HEK293 (cell line): ENCODE measurements around the gene MPV17.

Experiments used
- CTCF ChIA-PET: fragments of 350-600 bp; formaldehyde crosslinking; extraction: SDS; loops from one replicate; lab custom pipeline; 2021; ENCODE audit warnings: antibody characterized with exemption; lab: Yijun Ruan, JAX
- POLR2A ChIA-PET: fragments of 300-600 bp; formaldehyde crosslinking; extraction: SDS; loops from one replicate; lab custom pipeline; 2020; ENCODE audit warnings: antibody characterized with exemption, inconsistent platforms; lab: Yijun Ruan, JAX
- H3K27ac ChIP-seq: fragments of 200-500 bp; sonication (Bioruptor generic); 2 replicates; pipeline ENCODE4 v1.5.1; 2014; ENCODE audit warnings: low read depth, low read length, control low read depth, inconsistent platforms; ENCODE audit errors: extremely low read depth
- H3K36me3 ChIP-seq, 2 experiments: fragments of 200-500 bp in 1 of 2; sonication (Bioruptor generic) in 1 of 2; 1 replicate in 1 of 2; 2 replicates in 1 of 2; pipeline ENCODE4 v1.5.1; 2014 to 2017; ENCODE audit warnings: inconsistent platforms in 2 of 2, low read length in 2 of 2; ENCODE audit not compliant: control insufficient read depth in 2 of 2, insufficient read depth in 1 of 2
- H3K4me1 ChIP-seq: fragments of 200-500 bp; sonication (Bioruptor generic); 2 replicates; pipeline ENCODE4 v1.5.1; 2014; ENCODE audit warnings: mild to moderate bottlenecking, low read length, inconsistent platforms; ENCODE audit not compliant: control insufficient read depth, insufficient read depth
- H3K4me3 ChIP-seq: 2 replicates; pipeline ENCODE4 v1.5.1; 2011; ENCODE audit warnings: low read depth, mild to moderate bottlenecking, control low read depth, low read length, moderate library complexity
- H3K9me3 ChIP-seq: fragments of 200-500 bp; sonication (Bioruptor generic); 2 replicates; pipeline ENCODE4 v1.5.1; 2014; ENCODE audit warnings: low read depth, low read length, inconsistent platforms; ENCODE audit not compliant: control insufficient read depth, insufficient read depth
- BCL6B ChIP-seq: fragments of 450-650 bp; formaldehyde crosslinking; IDR thresholded peaks from 2 replicates; pipeline ENCODE4 v1.5.1; 2017; ENCODE audit warnings: missing biosample characterization, missing genetic modification characterization
- GLIS1 ChIP-seq: fragments of 450-650 bp; formaldehyde crosslinking; IDR thresholded peaks from 2 replicates; pipeline ENCODE4 v1.5.1; 2016; ENCODE audit warnings: missing biosample characterization, missing genetic modification characterization
- KLF1 ChIP-seq: fragments of 450-650 bp; formaldehyde crosslinking; IDR thresholded peaks from 2 replicates; pipeline ENCODE4 v1.5.1; 2016; ENCODE audit warnings: missing biosample characterization, missing genetic modification characterization
- KLF9 ChIP-seq: fragments of 450-650 bp; formaldehyde crosslinking; IDR thresholded peaks from 2 replicates; pipeline ENCODE4 v1.5.1; 2016; ENCODE audit warnings: missing biosample characterization, missing genetic modification characterization, low read depth
- PATZ1 ChIP-seq: fragments of 450-650 bp; formaldehyde crosslinking; IDR thresholded peaks from 2 replicates; pipeline ENCODE4 v1.5.1; 2016; ENCODE audit warnings: missing biosample characterization, missing genetic modification characterization
- PBX3 ChIP-seq: sonication (generic); formaldehyde crosslinking; IDR thresholded peaks from 2 replicates; pipeline ENCODE4 v1.8.1; 2022; ENCODE audit warnings: mild to moderate bottlenecking, moderate library complexity, missing genetic modification reagents
- REST ChIP-seq: fragments of 450-650 bp; formaldehyde crosslinking; IDR thresholded peaks from 2 replicates; pipeline ENCODE4 v1.5.1; 2016; ENCODE audit warnings: missing biosample characterization, missing genetic modification characterization
- SP2 ChIP-seq: fragments of 450-650 bp; formaldehyde crosslinking; IDR thresholded peaks from 2 replicates; pipeline ENCODE4 v1.5.1; 2016; ENCODE audit warnings: missing biosample characterization, missing genetic modification characterization
- YY1 ChIP-seq: fragments of 450-650 bp; formaldehyde crosslinking; IDR thresholded peaks from 2 replicates; pipeline ENCODE4 v1.5.1; 2018; ENCODE audit warnings: missing biosample characterization, missing genetic modification characterization
- ZBTB10 ChIP-seq: fragments of 450-650 bp; formaldehyde crosslinking; IDR thresholded peaks from 2 replicates; pipeline ENCODE4 v1.5.1; 2016; ENCODE audit warnings: missing biosample characterization, missing genetic modification characterization
- ZBTB17 ChIP-seq: fragments of 450-650 bp; formaldehyde crosslinking; IDR thresholded peaks from 2 replicates; pipeline ENCODE4 v1.5.1; 2016; ENCODE audit warnings: missing biosample characterization, missing genetic modification characterization
- ZBTB20 ChIP-seq: fragments of 450-650 bp; formaldehyde crosslinking; IDR thresholded peaks from 2 replicates; pipeline ENCODE4 v1.5.1; 2016; ENCODE audit warnings: missing biosample characterization, missing genetic modification characterization
- ZBTB44 ChIP-seq: fragments of 450-650 bp; IDR thresholded peaks from 2 replicates; pipeline ENCODE4 v1.5.1; 2018; ENCODE audit warnings: missing biosample characterization, mild to moderate bottlenecking, missing genetic modification characterization
- ZBTB48 ChIP-seq: fragments of 450-650 bp; formaldehyde crosslinking; IDR thresholded peaks from 2 replicates; pipeline ENCODE4 v1.5.1; 2016; ENCODE audit warnings: missing biosample characterization, missing genetic modification characterization
- ZBTB6 ChIP-seq: fragments of 450-650 bp; formaldehyde crosslinking; IDR thresholded peaks from 2 replicates; pipeline ENCODE4 v1.5.1; 2017; ENCODE audit warnings: missing biosample characterization, missing genetic modification characterization
- ZBTB8A ChIP-seq: fragments of 450-650 bp; formaldehyde crosslinking; IDR thresholded peaks from 2 replicates; pipeline ENCODE4 v1.5.1; 2016; ENCODE audit warnings: missing biosample characterization, missing genetic modification characterization
- ZEB2 ChIP-seq: fragments of 450-650 bp; formaldehyde crosslinking; IDR thresholded peaks from 2 replicates; pipeline ENCODE4 v1.5.1; 2016; ENCODE audit warnings: missing biosample characterization, missing genetic modification characterization
- ZFHX2 ChIP-seq: fragments of 450-650 bp; formaldehyde crosslinking; conservative IDR thresholded peaks from 2 replicates; pipeline ENCODE4 v1.5.1; 2016; ENCODE audit warnings: missing biosample characterization, missing genetic modification characterization
- ZNF248 ChIP-seq: fragments of 450-650 bp; formaldehyde crosslinking; IDR thresholded peaks from 2 replicates; pipeline ENCODE4 v1.5.1; 2017; ENCODE audit warnings: missing biosample characterization, missing genetic modification characterization
- ZNF433 ChIP-seq: fragments of 450-650 bp; formaldehyde crosslinking; IDR thresholded peaks from 2 replicates; pipeline ENCODE4 v1.5.1; 2016; ENCODE audit warnings: missing biosample characterization, missing genetic modification characterization, low read depth
- ZNF561 ChIP-seq: fragments of 450-650 bp; IDR thresholded peaks from 2 replicates; pipeline ENCODE4 v1.5.1; 2018; ENCODE audit warnings: missing biosample characterization, missing genetic modification characterization, borderline replicate concordance

Gene MPV17

GRCh38 chr2:27262379-27263286 is 60.3 kb downstream of the MPV17 start, which contains the start of gene SLC30A3:
TSS of gene SLC30A3 (minus strand) at chr2:27263047. CDS start at chr2:27262906, 141 bp downstream.
- CTCF ChIA-PET, result interaction anchor here (0.7 to 6.2 kb wide), 6 partner anchors 12 to 148 kb away, joined by 3 to 96 read pairs (median 4); partner anchors contain the start of gene TRIM54
- peak within 1 kb of the TSS; percentile 60; the same call in 1 of the 2 replicates for H3K27ac ChIP-seq
- POLR2A ChIA-PET, result interaction anchor here (0.8 kb wide), 2 partner anchors 31 kb away, joined by 3 to 4 read pairs; no protein-coding TSS in a partner anchor
- TF ChIP-seq KLF1 (peak; percentile 11; the same call in 1 of the 2 replicates), PATZ1 (tag by site-specific recombination) (peak; percentile 80), ZNF248 (no peak), ZBTB20 (tag by site-specific recombination) (peak; percentile 94), REST (tag by site-specific recombination) (no peak), SP2 (tag by site-specific recombination) (peak; percentile 76), YY1 (0 out of 2 replicates have a peak, but pooled peaks have one; percentile 17), ZBTB48 (tag by site-specific recombination) (no peak), ZBTB44 (tag by site-specific recombination) (peak; percentile 13; the same call in 1 of the 2 replicates), ZBTB6 (tag by site-specific recombination) (0 out of 2 replicates have a peak, but pooled peaks have one; percentile 19), ZNF561 (tag by site-specific recombination) (0 out of 2 replicates have a peak, but pooled peaks have one; percentile 17), GLIS1 (tag by site-specific recombination) (peak; percentile 9; the same call in 1 of the 2 replicates), ZBTB10 (tag by site-specific recombination) (0 out of 2 replicates have a peak, but pooled peaks have one; percentile 35), KLF9 (tag by site-specific recombination) (peak; percentile 51; the same call in 1 of the 2 replicates), ZBTB8A (tag by site-specific recombination) (peak; percentile 91; the same call in 1 of the 2 replicates), ZBTB17 (tag by site-specific recombination) (peak; percentile 56), PBX3 (CRISPR knock-in tag) (0 out of 2 replicates have a peak, but pooled peaks have one; percentile 18), BCL6B (tag by site-specific recombination) (no peak), ZFHX2 (tag by site-specific recombination) (no peak), ZNF433 (no peak), ZEB2 (tag by site-specific recombination) (peak; percentile 58; the same call in 1 of the 2 replicates)

More at GRCh38 chr2:27262379-27263286, 60.3 kb downstream of the MPV17 start, which contains the start of gene SLC30A3:
- Histone ChIP-seq H3K36me3 (peaks cover 0 to 5% of the 10 kb centered on the region in 2 experiments; a peak in 1 of 3 replicates), H3K4me3 (peak within 1 kb of the TSS; percentile 50), H3K4me1 (peaks cover 9% of the 10 kb centered on the region), H3K9me3 (no peaks in the 10 kb centered on the region)
